Endodermal cell (in vitro differentiated cells): ENCODE data around the gene CYBC1. TPM values are rescaled to one million over a fixed set of nuclear protein-coding genes. Genes with fewer than 3 reads are reported as not detected.

Source experiments
- DNase-seq: peaks from one replicate; pipeline ENCODE4 v3.0.0-alpha.2; 2017
- H3K27ac ChIP-seq: 2 replicates; pipeline ENCODE4 v1.5.1; 2013; ENCODE audit warnings: mild to moderate bottlenecking, low read depth, low read length, moderate library complexity
- H3K27me3 ChIP-seq: 2 replicates; pipeline ENCODE4 v1.6.1; 2013; ENCODE audit warnings: mild to moderate bottlenecking, low read length, moderate library complexity; ENCODE audit not compliant: insufficient read depth, control insufficient read depth, poor library complexity, severe bottlenecking
- H3K36me3 ChIP-seq: 2 replicates; pipeline ENCODE4 v1.7.0; 2013; ENCODE audit warnings: mild to moderate bottlenecking, low read length, moderate library complexity; ENCODE audit not compliant: control insufficient read depth, insufficient read depth
- H3K4me1 ChIP-seq: one replicate; pipeline ENCODE4 v1.7.0; 2013; ENCODE audit warnings: low read length; ENCODE audit not compliant: control insufficient read depth, insufficient read depth
- H3K4me3 ChIP-seq: 2 replicates; pipeline ENCODE4 v1.5.1; 2013; ENCODE audit warnings: mild to moderate bottlenecking, low read length, moderate library complexity
- H3K9ac ChIP-seq: 2 replicates; pipeline ENCODE4 v1.6.1; 2013; ENCODE audit warnings: mild to moderate bottlenecking, low read length, moderate library complexity; ENCODE audit not compliant: poor library complexity, severe bottlenecking; ENCODE audit errors: extremely low read depth
- H3K9me3 ChIP-seq: 2 replicates; pipeline ENCODE4 v1.6.1; 2013; ENCODE audit warnings: mild to moderate bottlenecking, low read length, moderate library complexity; ENCODE audit not compliant: control insufficient read depth
- H3K27ac Mint-ChIP-seq: 2 replicates; pipeline ENCODE4 v1.8.0; 2020; ENCODE audit warnings: mixed read lengths
- H3K27me3 Mint-ChIP-seq: 2 replicates; pipeline ENCODE4 v1.8.0; 2021; ENCODE audit warnings: mild to moderate bottlenecking, mixed read lengths; ENCODE audit not compliant: insufficient read depth
- H3K36me3 Mint-ChIP-seq: 2 replicates; pipeline ENCODE4 v1.8.0; 2020; ENCODE audit warnings: low read depth, mixed read lengths
- H3K4me1 Mint-ChIP-seq: 2 replicates; pipeline ENCODE4 v1.8.0; 2020; ENCODE audit warnings: mixed read lengths
- H3K4me3 Mint-ChIP-seq: 2 replicates; pipeline ENCODE4 v1.8.0; 2020; ENCODE audit warnings: mild to moderate bottlenecking, moderate library complexity, mixed read lengths
- H3K9me3 Mint-ChIP-seq: 2 replicates; pipeline ENCODE4 v1.8.0; 2020; ENCODE audit warnings: mild to moderate bottlenecking, mixed read lengths
- CTCF ChIP-seq: fragments of 200-600 bp; sonication (generic); conservative IDR thresholded peaks from 2 replicates; pipeline ENCODE4 v1.5.0; 2021; ENCODE audit warnings: antibody characterized with exemption, mild to moderate bottlenecking
- WGBS, 2 experiments: methylation state at CpG; one replicate each; pipeline versions ENCODE4 v1.1.5 to v1.1.7; 2013; ENCODE audit warnings: missing lambda C conversion rate in 2 of 2, mixed read lengths in 1 of 2; ENCODE audit not compliant: insufficient coverage in 1 of 2, insufficient read length in 1 of 2; 5-methylcytosine and 5-hydroxymethylcytosine counted together
- total RNA-seq, 2 donors: library from RNA; stranded (reverse); fragmentation: NEBNext Ultra II Directional in 1 of 2; extraction: Animal tissue kit (Norgen Biotek cat#: 25700) in 1 of 2; gene quantifications; 2 replicates in 1 of 2; 3 replicates in 1 of 2; pipeline ENCODE4 v1.2.1, GENCODE V29; 2021

CYBC1 gene
- total RNA-seq, 2 donors from 2014 or later, result 71.2 to 88.5 TPM

GRCh38 chr17:82416264-82416663 is 34.3 kb downstream of the CYBC1 start:
- TF ChIP-seq CTCF, result no peak
- no peaks in the 10 kb centered on the region for H3K9me3 Mint-ChIP-seq
- 92 to 100% methylated on average over 2 to 4 of the region's 4 CpGs for WGBS, 2 experiments

GRCh38 chr17:82415786-82416185 is 34.8 kb downstream of the CYBC1 start:
- Mint-ChIP-seq H3K4me3 (no peak overlapping the region), H3K9me3 (no peaks in the 10 kb centered on the region), H3K27me3 (no peaks in the 10 kb centered on the region), H3K4me1 (no peaks in the 10 kb centered on the region), H3K27ac (no peak overlapping the region), H3K36me3 (peaks cover 13% of the 10 kb centered on the region)
- peaks cover 8% of the 10 kb centered on the region for H3K36me3 ChIP-seq
- H3K27ac ChIP-seq, result no peak overlapping the region
- H3K27me3 ChIP-seq, result no peaks in the 10 kb centered on the region
- H3K9ac ChIP-seq, result no peak overlapping the region
- no peak overlapping the region for H3K4me3 ChIP-seq
- no peak for DNase-seq
- WGBS, 2 experiments, result 86 to 100% methylated on average over 1 to 9 of the region's 9 CpGs
- no peaks in the 10 kb centered on the region for H3K4me1 ChIP-seq
- no peak for TF ChIP-seq CTCF
- H3K9me3 ChIP-seq, result no peaks in the 10 kb centered on the region

More at GRCh38 chr17:82416264-82416663, 34.3 kb downstream of the CYBC1 start:
- Mint-ChIP-seq H3K4me3 (no peak overlapping the region), H3K36me3 (peaks cover 18% of the 10 kb centered on the region), H3K27me3 (no peaks in the 10 kb centered on the region), H3K27ac (no peak overlapping the region), H3K4me1 (no peaks in the 10 kb centered on the region)
- no peaks in the 10 kb centered on the region for H3K4me1 ChIP-seq
- H3K4me3 ChIP-seq, result no peak overlapping the region
- no peak overlapping the region for H3K9ac ChIP-seq
- H3K36me3 ChIP-seq, result peaks cover 10% of the 10 kb centered on the region
- H3K27ac ChIP-seq, result no peak overlapping the region
- no peak for DNase-seq
- H3K9me3 ChIP-seq, result no peaks in the 10 kb centered on the region
- H3K27me3 ChIP-seq, result no peaks in the 10 kb centered on the region

GRCh38 chr17:82415336-82415735 is 35.2 kb downstream of the CYBC1 start:
- no peak for DNase-seq
- no peak overlapping the region for H3K4me3 ChIP-seq
- H3K27me3 ChIP-seq, result no peaks in the 10 kb centered on the region
- Mint-ChIP-seq H3K9me3 (no peaks in the 10 kb centered on the region), H3K36me3 (peaks cover 10% of the 10 kb centered on the region), H3K4me1 (no peaks in the 10 kb centered on the region), H3K27ac (no peak overlapping the region), H3K27me3 (no peaks in the 10 kb centered on the region), H3K4me3 (no peak overlapping the region)
- no peak overlapping the region for H3K27ac ChIP-seq
- TF ChIP-seq CTCF, result no peak
- 92 to 93% methylated on average over 16 to 26 of the region's 26 CpGs for WGBS, 2 experiments
- no peak overlapping the region for H3K9ac ChIP-seq
- no peaks in the 10 kb centered on the region for H3K9me3 ChIP-seq
- peaks cover 7% of the 10 kb centered on the region for H3K36me3 ChIP-seq
- H3K4me1 ChIP-seq, result no peaks in the 10 kb centered on the region
